ENCODE measurements around the gene MYO18B. TPM values are rescaled to one million over a fixed set of nuclear protein-coding genes. Genes with fewer than 3 reads are reported as not detected.

The MYO18B gene
- total and polyA plus RNA-seq, 2 of the 8 experiments (the other 6 are each of a cell fraction or from before 2014, with no cell fraction given): 0.62 to 0.78 TPM

- H3K36me3 ChIP-seq (ENCODE audit: control insufficient read depth in 2 of 4, insufficient read depth in 4 of 4, low read length in 3 of 4): no peaks in the 10 kb centered on the region
- H2BK20ac ChIP-seq (ENCODE audit: low read length): no peak overlapping the region
- H2BK12ac ChIP-seq (ENCODE audit: low read depth, low read length): no peak overlapping the region
- CTCF ChIA-PET (ENCODE audit: partially characterized antibody): interaction anchor here (0.5 to 4.0 kb wide), 5 partner anchors 9 to 474 kb away, joined by 3 to 24 read pairs (median 3); no protein-coding TSS in a partner anchor
- H3K4ac ChIP-seq (replicated peaks; ENCODE audit: insufficient read length, low read depth, low read length): no peak overlapping the region
- no peak for DNase-seq (ENCODE audit: low read depth in 1 of 2, low spot score in 2 of 2)
- H2BK120ac ChIP-seq (replicated peaks; ENCODE audit: low read depth, low read length): no peak overlapping the region
- H3K4me1 ChIP-seq (replicated peaks in 1 of 4; ENCODE audit: control insufficient read depth in 3 of 4, insufficient read depth in 4 of 4, low read length in 3 of 4): no peaks in the 10 kb centered on the region
- no peak overlapping the region for H4K5ac ChIP-seq (ENCODE audit: insufficient read length, low read depth, low read length)
- no peaks in the 10 kb centered on the region; a peak in 1 of 4 replicates for H3K9me3 ChIP-seq (ENCODE audit: insufficient read depth in 2 of 2, low read depth in 1 of 2, low read length in 1 of 2)
- no peak overlapping the region for H2AFZ ChIP-seq (ENCODE audit: low read length)
- H3K56ac ChIP-seq (replicated peaks; ENCODE audit: insufficient read length, low read depth, low read length): no peak overlapping the region
- H3K79me2 ChIP-seq (ENCODE audit: control insufficient read depth in 1 of 2, insufficient read depth in 2 of 2, low read length in 2 of 2): no peaks in the 10 kb centered on the region
- H2AK5ac ChIP-seq (ENCODE audit: low read depth, low read length): no peak overlapping the region
- no peak overlapping the region for H3K14ac ChIP-seq (ENCODE audit: insufficient read length)
- no peak overlapping the region for H2BK5ac ChIP-seq (ENCODE audit: low read depth, low read length)
- POLR2A ChIA-PET (ENCODE audit: partially characterized antibody): no interaction called here
- no peak overlapping the region; a peak in 1 of 4 replicates for H3K4me2 ChIP-seq (ENCODE audit: insufficient read depth in 1 of 2, low read depth in 2 of 2, low read length in 2 of 2)
- no peak for FAIRE-seq
- H3K79me1 ChIP-seq (ENCODE audit: low read depth, low read length): no peaks in the 10 kb centered on the region
- H3K23ac ChIP-seq (ENCODE audit: insufficient read length): no peak overlapping the region
- no peak overlapping the region for H3K9ac ChIP-seq (replicated peaks in 1 of 4; ENCODE audit: extremely low read depth in 1 of 4, low read depth in 3 of 4, low read length in 3 of 4)
- H3K27ac ChIP-seq (ENCODE audit: low read depth, low read length): no peak overlapping the region
- H2BK15ac ChIP-seq (ENCODE audit: low read length): no peak overlapping the region
- no peak overlapping the region for H3K4me3 ChIP-seq (ENCODE audit: extremely low read depth in 1 of 4, insufficient read depth in 2 of 4, low read depth in 3 of 4, low read length in 4 of 4)
- no peak overlapping the region for H4K8ac ChIP-seq (ENCODE audit: extremely low read depth, insufficient read depth, low read length)
- no peaks in the 10 kb centered on the region for H3K23me2 ChIP-seq (ENCODE audit: low read depth, low read length)
- no peaks in the 10 kb centered on the region for H3K27me3 ChIP-seq (replicated peaks in 1 of 4; ENCODE audit: control insufficient read depth in 3 of 4, extremely low read depth in 1 of 4, insufficient read depth in 3 of 4, low read length in 3 of 4)
- no peaks in the 10 kb centered on the region for H4K20me1 ChIP-seq (replicated peaks in 1 of 2; ENCODE audit: control insufficient read depth in 1 of 2, insufficient read depth in 2 of 2, low read length in 2 of 2)
- WGBS, 2 experiments (ENCODE audit: extremely low coverage in 1 of 2, insufficient coverage in 1 of 2, insufficient read length in 1 of 2, insufficient replicate concordance in 2 of 2, low coverage in 1 of 2, low lambda C conversion rate in 2 of 2, missing lambda C conversion rate in 1 of 2): 87% methylated on average over 18 of the region's 24 CpGs; no CpG with 5 or more reads in 1 of the 2 experiments
- no peak overlapping the region for H3K18ac ChIP-seq (ENCODE audit: extremely low read depth, low read length)
- no peak overlapping the region for H4K91ac ChIP-seq (replicated peaks; ENCODE audit: insufficient read length, low read length)
- TF ChIP-seq CHD2 (IDR thresholded peaks at IDR 0.05; ENCODE audit: low read length) (no peak), TCF12 (IDR thresholded peaks at IDR 0.05; ENCODE audit: low read depth, low read length) (no peak), ZNF274 (IDR thresholded peaks at IDR 0.05; ENCODE audit: borderline replicate concordance, extremely low read depth, low read length) (no peak), RXRA (IDR thresholded peaks at IDR 0.05; ENCODE audit: insufficient read depth, low read depth, low read length) (no peak), MAX (IDR thresholded peaks at IDR 0.05) (no peak), SRF (IDR thresholded peaks at IDR 0.05; ENCODE audit: low read depth, low read length) (no peak), TAF1 (IDR thresholded peaks at IDR 0.05; ENCODE audit: low read depth, low read length) (no peak), TAF7 (optimal IDR thresholded peaks at IDR 0.05; ENCODE audit: borderline replicate concordance, low read depth, low read length) (no peak)
- TF ChIP-seq, protein P1, sequence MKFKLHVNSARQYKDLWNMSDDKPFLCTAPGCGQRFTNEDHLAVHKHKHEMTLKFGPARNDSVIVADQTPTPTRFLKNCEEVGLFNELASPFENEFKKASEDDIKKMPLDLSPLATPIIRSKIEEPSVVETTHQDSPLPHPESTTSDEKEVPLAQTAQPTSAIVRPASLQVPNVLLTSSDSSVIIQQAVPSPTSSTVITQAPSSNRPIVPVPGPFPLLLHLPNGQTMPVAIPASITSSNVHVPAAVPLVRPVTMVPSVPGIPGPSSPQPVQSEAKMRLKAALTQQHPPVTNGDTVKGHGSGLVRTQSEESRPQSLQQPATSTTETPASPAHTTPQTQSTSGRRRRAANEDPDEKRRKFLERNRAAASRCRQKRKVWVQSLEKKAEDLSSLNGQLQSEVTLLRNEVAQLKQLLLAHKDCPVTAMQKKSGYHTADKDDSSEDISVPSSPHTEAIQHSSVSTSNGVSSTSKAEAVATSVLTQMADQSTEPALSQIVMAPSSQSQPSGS (IDR thresholded peaks at IDR 0.05; ENCODE audit: low read length): no peak
- TF ChIP-seq, protein P2, sequence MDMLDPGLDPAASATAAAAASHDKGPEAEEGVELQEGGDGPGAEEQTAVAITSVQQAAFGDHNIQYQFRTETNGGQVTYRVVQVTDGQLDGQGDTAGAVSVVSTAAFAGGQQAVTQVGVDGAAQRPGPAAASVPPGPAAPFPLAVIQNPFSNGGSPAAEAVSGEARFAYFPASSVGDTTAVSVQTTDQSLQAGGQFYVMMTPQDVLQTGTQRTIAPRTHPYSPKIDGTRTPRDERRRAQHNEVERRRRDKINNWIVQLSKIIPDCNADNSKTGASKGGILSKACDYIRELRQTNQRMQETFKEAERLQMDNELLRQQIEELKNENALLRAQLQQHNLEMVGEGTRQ (IDR thresholded peaks at IDR 0.05; ENCODE audit: low read length): no peak
Measured at GRCh38 chr22:25754527-25755202, 12.7 kb downstream of the MYO18B start.
